Stimulated activated CD4-positive, alpha-beta T cell treated with anti-CD3 and anti-CD28 coated beads, Interleukin-1b, Interleukin-23, amount 100 ng/mL, for 4 hours (primary cell): ENCODE data around the gene ARHGAP15.

ENCODE experiments used
- DNase-seq, 2 donors: peaks; one replicate each; pipeline ENCODE4 v3.0.0-alpha.2; 2020; ENCODE audit warnings: low read depth in 2 of 2

The ARHGAP15 gene

GRCh38 chr2:143623909-143624260, 494.7 kb downstream of the ARHGAP15 start:
- DNase-seq = no peak

DNA sequence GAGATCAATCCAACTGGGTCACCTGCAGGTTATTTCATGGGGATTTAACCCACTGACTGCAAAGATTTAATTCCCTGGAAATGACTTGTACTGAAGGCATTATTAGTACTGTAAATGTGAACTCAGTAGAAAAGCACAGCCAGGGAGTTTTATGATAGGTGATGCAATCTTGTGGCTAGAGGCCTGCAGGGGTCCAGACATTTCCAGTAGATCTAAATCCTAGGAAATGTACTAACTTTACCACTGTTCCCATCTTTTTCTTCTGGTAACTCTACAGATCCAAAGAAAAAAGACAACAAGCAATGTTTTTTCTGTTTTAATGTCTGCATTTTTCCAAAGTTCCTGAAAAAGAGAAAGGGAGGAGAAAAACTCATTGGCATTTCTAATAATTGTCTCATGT, 500.1 kb downstream of the ARHGAP15 start:
- DNase-seq = no peak

GRCh38 chr2:143632751-143633374, 503.6 kb downstream of the ARHGAP15 start:
- DNase-seq = no peak

DNA sequence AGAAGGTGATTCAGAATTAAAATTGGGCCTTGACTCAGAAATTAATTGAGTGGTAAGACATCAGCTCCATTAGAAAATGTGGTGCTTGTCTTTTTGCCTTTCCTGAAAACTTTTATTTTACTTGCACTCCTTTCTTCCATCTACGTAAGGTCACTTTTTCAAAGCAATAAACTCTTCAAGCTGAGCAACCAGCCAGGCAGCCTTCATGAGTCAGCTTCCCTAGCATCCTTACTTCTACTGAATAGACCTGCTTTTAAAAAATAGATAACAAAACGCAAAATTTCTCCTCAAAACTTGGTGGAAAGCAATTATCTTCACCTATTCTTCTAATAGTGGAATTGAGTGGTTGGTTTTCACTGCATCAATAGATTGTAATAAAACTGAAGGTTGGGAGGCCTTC, 504.2 kb downstream of the ARHGAP15 start:
- DNase-seq = no peak

- DNase-seq = no peak
Observed at GRCh38 chr2:143635302-143635701, 506.1 kb downstream of the ARHGAP15 start.

DNA sequence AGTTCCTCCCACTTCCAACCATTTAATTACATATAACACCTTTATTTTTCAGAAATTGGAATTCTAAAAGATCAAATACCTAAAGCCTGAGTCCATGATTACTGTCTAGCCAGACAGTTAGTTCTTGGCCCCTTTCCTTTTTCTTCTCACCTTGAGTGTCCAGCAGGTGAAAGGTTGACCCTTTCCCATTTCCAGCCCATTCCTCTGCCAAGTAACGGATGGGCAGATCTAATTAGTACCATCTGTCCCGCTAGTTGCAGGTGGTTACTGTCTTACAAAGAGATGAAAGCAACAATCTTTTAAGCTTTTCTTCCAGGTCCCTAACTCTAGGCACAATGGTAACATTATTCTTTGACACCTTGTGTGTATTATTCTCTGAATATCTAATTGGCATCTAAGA, 506.7 kb downstream of the ARHGAP15 start:
- DNase-seq = no peak

- no peak for DNase-seq
Observed at GRCh38 chr2:143640826-143641225, 511.6 kb downstream of the ARHGAP15 start.

- no peak for DNase-seq
Observed at GRCh38 chr2:143645921-143646645, 516.9 kb downstream of the ARHGAP15 start.

GRCh38 chr2:143649226-143649740, 520.1 kb downstream of the ARHGAP15 start:
- no peak for DNase-seq

GRCh38 chr2:143652692-143653091, 523.5 kb downstream of the ARHGAP15 start:
- DNase-seq = no peak

GRCh38 chr2:143668234-143668633, 539.0 kb downstream of the ARHGAP15 start:
- DNase-seq = no peak

DNA sequence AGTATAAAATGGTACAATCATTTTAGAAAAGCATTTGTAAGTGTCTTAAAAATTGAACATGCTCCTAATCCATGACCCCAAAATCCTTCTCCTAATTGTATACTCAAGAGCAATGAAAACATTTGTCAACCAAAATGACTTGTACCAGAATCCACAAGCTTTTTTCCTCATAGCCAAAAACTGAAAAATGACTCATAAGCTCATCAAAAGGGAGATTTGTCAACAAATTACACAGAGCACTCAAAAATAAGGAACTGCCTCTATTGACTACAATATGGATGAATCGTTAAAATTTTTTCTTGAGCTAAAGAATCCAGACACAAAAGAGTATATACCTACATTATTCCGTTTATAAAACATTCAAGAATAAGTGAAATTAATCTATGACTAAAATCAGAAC, 544.8 kb downstream of the ARHGAP15 start:
- no peak for DNase-seq

DNA sequence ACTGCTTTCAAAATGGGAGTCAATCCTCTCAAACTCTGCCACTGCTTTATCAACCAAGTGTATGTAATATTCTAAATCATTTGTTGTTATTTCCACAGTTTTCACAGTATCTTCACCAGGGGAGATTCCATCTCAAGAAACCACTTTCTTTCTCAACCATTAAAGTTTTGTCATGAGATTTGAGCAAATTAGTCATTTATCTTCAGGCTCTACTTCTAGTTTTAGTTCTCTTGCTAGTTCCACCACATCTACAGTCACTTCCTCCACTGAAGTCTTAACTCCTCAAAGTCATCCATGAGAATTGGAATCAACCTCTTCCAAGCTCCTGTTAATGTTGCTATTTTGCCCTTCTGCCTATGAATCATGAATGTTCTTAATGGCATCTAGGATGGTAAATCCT, 545.8 kb downstream of the ARHGAP15 start:
- no peak for DNase-seq

- no peak for DNase-seq
Observed at GRCh38 chr2:143679617-143680016, 550.4 kb downstream of the ARHGAP15 start.

DNA sequence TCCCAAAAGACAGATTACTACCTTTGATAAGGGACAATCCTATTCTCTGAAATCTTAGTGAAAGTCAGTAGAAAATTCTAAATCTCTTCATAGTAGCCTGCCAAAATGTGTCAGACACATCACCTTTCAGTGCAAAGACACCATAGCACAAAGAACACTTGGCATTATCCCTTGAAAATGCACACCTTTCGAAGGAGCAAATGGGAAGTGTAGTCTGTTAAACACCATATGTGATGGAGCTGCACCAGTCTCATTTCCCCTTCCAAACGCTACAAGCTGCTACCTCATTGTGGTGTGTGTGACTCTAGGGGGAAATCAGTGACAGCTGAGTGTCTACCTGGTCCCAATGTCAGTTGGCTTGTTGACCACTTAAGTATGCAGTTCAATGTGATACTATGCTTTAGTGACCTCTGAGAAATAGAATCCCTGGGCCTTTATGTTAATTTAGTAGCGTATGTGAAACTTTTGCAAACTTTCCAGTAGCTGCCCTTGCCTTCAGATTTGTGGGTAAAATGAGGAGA, 551.7 kb downstream of the ARHGAP15 start:
- DNase-seq = no peak

DNA sequence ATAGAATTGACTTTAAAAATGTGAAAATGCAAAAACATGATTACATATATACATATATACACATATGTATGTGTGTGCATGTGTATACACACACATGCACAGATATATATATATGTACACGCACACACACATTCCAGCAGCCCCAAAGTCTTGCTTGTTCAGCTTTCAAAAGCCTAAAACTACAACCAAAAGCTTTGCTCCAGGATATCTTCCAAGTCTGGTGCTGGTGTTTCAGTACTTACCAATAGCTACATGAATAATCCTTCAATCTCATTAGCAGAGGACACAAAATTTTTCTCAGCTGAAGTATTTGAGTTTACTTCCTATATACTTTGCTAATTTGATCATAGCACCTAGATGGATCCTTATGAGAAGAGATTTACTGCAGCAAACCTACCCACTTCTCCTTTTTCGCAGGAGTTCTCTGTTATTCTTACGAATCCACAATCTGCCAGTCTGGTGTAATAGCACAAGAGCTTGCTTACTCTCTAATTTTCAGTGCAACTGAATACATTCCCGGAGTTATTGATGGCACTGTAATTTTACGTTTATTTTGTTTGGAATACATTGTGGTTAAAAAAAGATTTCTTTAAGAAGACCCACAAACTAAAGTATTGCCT, 553.3 kb downstream of the ARHGAP15 start:
- DNase-seq = no peak

DNA sequence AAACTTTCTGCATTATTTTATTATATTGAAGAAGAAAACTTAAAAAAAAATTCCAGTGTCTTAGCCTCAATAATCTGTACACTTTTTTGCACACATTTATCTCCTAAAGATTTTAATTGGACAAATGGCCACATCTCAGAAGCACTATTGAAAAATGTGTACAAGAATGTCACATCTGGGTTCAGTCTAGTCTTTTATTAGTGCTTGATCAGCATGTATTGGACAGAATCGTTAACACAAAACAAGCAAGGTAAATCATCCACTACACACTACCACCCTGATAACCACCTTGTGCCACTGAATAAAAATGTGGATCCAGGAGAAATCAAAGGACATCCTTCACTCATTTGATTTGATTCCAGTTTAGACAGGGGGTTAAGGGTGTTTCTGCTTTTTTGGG, 554.8 kb downstream of the ARHGAP15 start:
- DNase-seq = no peak

- DNase-seq = no peak
Observed at GRCh38 chr2:143684551-143685320, 555.5 kb downstream of the ARHGAP15 start.

DNA sequence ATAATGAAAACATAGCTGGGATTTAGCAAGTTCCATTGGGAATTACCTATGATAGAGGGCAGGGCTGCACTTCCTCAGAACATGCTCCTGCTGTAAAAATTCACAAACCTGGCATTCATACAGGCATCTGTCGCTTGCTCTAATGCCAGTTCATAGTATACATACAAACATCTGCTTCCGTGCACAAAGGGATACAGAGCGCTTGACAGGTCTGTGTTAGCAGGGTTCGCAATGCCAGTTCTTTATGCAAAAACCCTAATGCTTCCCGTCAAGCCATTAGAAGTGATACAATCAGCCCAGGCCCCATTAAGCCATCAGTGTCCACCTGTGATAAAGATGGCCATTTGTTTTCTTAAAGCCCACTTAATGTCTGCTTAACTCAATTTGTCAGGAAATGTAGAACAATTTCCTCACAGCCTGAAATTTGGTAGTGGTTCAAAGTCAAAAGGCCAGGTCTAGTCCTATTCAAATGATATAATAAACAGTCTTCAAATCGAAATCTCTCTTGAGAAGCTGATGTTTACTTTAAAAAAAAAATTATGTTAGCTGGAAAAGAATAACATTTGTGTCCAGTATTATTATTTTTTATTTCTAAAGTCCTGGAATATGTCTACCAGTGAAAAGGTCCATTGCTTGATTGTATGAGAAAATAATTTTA, 556.3 kb downstream of the ARHGAP15 start:
- DNase-seq = no peak

DNA sequence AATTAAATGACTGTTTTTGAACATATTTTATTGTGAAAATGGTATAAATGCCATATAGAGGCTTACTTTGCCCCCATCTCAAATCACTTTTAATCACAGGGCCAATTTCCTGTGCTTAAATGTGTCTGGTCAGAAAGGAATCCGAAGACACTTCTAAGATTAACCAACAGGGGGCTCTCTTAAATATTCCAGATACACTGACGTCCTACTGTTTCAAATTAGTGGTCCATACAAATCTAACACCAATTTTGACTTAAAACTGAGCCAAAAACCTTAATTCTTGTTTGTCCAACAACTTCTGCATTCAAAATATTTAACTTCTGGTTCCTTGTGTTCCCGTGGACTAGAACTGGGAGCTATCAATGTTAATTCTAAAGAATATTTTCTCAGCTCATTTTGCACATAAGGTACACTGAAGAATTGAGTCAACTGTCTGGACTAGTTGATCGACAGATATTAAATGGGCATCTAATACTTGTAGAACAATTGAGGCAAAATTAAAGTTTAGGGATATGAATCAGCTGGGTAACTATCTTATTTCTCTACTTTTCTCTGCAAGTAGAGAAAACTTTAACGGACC, 557.5 kb downstream of the ARHGAP15 start:
- DNase-seq = no peak

DNA sequence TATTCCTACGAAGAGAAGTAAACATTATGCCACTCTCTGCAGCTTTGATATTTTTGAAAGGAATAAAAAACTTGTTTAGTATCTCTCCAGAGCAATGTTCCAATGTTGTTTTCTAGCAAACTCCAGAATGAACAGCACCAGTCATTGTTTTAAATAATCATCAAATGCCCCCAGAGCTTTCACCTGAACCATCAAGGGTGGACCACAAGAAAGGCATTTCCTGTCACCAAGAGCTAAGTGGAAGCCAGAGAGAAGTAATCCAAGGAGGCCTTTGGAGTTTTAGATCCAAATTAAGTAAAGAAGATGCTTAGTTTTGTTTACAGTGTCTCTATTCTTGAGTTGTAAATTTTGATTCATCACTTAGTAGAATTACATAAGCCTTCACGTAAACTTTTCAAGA, 559.0 kb downstream of the ARHGAP15 start:
- DNase-seq = no peak
